GM11168 (cell line): Measurements from ENCODE around the gene NKX2-4.
"Not testable (repeated sequence)": the region's sequence is repeated elsewhere in the genome, so short reads cannot be mapped to it uniquely, and the experiment has no call there.

Experiments used
- in situ Hi-C: fragments of 300-500 bp; cut with MboI; formaldehyde crosslinking; loops from one replicate; pipeline ENCODE4 v1.12.0; 2022; ENCODE audit warnings: low sequenced_read_pairs; ENCODE audit not compliant: unreplicated experiment

NKX2-4 gene

GRCh38 chr20:21397341-21398108 is at the start of gene NKX2-4:
TSS of gene NKX2-4 (minus strand) at chr20:21397526. CDS start at chr20:21397399, 127 bp downstream.
- in situ Hi-C loops: no loop called here

GRCh38 chr20:21437816-21438215 is 40.5 kb upstream of the NKX2-4 start:
- in situ Hi-C loops: no loop called here

- in situ Hi-C loops: no loop called here
Observed at GRCh38 chr20:21437248-21437647, 39.9 kb upstream of the NKX2-4 start.

GRCh38 chr20:21436205-21436604 is 38.9 kb upstream of the NKX2-4 start:
- in situ Hi-C loops: no loop called here

- in situ Hi-C loops: no loop called here
Observed at GRCh38 chr20:21435576-21435975, 38.2 kb upstream of the NKX2-4 start.

GRCh38 chr20:21433329-21433890 is 36.1 kb upstream of the NKX2-4 start:
- in situ Hi-C loops: no loop called here

- in situ Hi-C loops: no loop called here
Observed at GRCh38 chr20:21432911-21433310, 35.6 kb upstream of the NKX2-4 start.

GRCh38 chr20:21430020-21430419 is 32.7 kb upstream of the NKX2-4 start:
- in situ Hi-C loops: no loop called here

- in situ Hi-C loops: no loop called here
Observed at GRCh38 chr20:21424846-21425245, 27.5 kb upstream of the NKX2-4 start.

- in situ Hi-C loops: not testable (repeated sequence)
Observed at GRCh38 chr20:21423712-21424111, 26.4 kb upstream of the NKX2-4 start.

- in situ Hi-C loops: no loop called here
Observed at GRCh38 chr20:21421601-21422236, 24.4 kb upstream of the NKX2-4 start.

GRCh38 chr20:21419147-21419546 is 21.8 kb upstream of the NKX2-4 start:
- in situ Hi-C loops: not testable (repeated sequence)

GRCh38 chr20:21413996-21414395 is 16.7 kb upstream of the NKX2-4 start:
- in situ Hi-C loops: not testable (repeated sequence)

- in situ Hi-C loops: no loop called here
Observed at GRCh38 chr20:21411725-21412124, 14.4 kb upstream of the NKX2-4 start.

GRCh38 chr20:21399005-21399475 is 1.7 kb upstream of the NKX2-4 start:
- in situ Hi-C loops: no loop called here

- in situ Hi-C loops: no loop called here
Observed at GRCh38 chr20:21398109-21399004, 1.0 kb upstream of the NKX2-4 start.

GRCh38 chr20:21396599-21397340 is 556 bp downstream of the NKX2-4 start:
- in situ Hi-C loops: no loop called here

GRCh38 chr20:21395666-21396598 is 1.4 kb downstream of the NKX2-4 start:
- in situ Hi-C loops: no loop called here
